Activated T-cell treated with anti-CD3 and anti-CD28 coated beads, Interleukin-2, amount 50 U/mL, for 1 hour (primary cell): Measurements from ENCODE around the gene SYCP2.
A peak's percentile ranks its signal among the peaks of the same experiment; 100 is the strongest.
"Not testable (repeated sequence)": the region's sequence is repeated elsewhere in the genome, so short reads cannot be mapped to it uniquely, and the experiment has no call there.

Experiments
- DNase-seq: peaks from one replicate; pipeline ENCODE4 v3.0.0-alpha.2; 2020

SYCP2 gene

DNA sequence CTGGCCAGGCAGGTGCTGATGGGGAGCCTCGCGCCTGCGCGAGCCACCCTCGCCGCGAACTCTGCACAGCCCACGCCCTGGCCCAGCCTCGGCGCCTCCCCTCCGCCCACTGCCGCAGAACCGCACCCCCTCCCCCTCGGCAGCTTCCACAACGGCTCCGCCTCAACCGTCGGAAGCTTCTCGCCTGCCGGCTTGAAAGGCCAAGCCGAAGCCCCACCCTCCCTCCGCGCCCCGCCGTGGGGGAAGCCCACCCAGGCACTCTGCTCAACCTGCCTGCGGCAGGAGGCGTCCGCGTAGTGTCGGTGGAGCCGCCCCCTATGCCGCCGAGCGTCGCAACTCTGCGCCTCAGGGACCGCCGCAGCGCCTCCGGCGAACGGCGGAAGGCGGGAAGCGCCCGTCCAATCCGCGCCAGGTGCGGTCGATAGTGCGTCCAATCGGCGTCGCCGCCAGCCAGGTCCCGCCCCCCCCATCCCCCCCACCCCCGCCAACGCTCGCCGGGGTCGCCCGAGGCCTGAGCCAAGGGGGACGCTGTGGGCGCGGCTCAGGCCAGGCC, at the start of gene SYCP2:
Gene SYCP2, minus strand, starts transcription at position 342 of the 553 bp plus-strand sequence. CDS start 11,224 bp downstream, outside the sequence.
- peak; percentile 69 for DNase-seq

- DNase-seq, result no peak
Measured at GRCh38 chr20:59983076-59983475, 49.6 kb upstream of the SYCP2 start.

GRCh38 chr20:59977086-59977485, 43.6 kb upstream of the SYCP2 start:
- DNase-seq, result no peak

GRCh38 chr20:59976156-59976782, 42.8 kb upstream of the SYCP2 start:
- no peak for DNase-seq

DNA sequence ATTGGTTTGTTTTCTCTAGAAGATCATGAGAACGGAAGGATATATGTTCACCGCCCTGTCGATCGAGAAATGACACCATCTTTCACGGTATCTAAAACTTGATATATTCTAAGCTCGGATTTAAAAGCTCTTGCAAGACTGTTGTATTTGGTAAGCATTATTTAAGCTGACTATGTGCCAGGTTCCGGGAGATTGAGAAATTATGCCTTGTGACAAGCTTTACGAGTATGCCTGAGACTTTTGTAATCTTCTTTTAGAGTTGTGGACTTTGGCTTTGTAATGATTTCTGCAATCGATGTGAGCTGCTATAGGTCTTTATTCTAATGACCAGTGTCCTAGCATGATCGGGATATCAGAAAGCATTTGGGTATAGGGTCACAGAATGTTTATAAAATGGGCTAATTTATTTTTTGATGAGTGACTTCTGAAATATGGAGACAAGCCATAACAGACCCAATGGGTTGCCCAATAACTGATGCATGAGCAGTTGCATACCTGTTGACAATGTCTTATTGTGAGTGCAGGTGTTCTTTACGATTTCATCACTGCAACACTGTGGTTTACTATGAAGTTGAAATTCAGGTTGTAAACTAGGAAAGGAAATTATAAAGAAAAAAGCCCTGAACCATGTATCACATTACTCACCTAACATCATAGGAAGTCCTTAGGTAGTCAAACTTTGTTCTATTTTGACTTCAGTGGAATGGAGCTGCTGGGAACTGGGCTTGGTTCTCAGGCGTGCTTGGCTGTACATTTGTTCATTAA, 38.8 kb upstream of the SYCP2 start:
- DNase-seq, result no peak

DNA sequence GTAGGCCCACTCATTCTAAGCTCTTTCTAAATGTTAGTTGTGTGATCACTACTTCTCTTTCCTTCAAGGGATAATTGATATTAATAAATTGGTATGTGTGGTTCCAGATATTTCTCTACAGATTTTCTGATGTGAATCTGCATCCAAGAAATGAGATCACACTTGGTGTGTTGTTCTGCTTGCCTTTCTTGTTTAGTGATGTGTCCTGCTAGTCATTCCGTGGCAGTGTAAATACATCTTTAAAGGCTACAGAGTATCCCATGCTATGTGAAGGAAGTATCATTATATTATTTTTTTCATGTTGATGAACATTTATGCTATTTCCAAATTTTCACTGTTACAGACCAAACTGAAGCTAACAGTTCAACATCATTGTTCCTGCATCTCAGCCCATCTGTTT, 38.0 kb upstream of the SYCP2 start:
- DNase-seq, result no peak

DNA sequence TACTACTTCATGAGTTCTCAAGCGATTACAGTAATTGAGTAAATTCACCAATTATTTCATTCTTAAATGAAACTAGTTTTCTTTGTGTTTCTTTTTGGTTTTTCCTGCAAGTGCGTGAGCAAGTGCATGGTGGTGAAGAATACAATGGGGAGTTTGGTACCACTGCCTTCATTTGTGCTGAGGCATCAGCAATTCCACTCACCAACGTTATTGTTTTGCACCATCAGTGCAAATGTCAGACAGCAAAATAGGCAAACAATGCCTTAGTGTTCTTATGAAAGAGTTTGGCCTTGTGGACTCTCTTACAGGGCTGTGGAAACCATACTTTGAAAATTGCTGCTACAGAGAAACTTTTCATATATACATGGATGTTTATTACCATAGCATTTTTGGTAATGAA, 33.0 kb upstream of the SYCP2 start:
- DNase-seq, result no peak

DNA sequence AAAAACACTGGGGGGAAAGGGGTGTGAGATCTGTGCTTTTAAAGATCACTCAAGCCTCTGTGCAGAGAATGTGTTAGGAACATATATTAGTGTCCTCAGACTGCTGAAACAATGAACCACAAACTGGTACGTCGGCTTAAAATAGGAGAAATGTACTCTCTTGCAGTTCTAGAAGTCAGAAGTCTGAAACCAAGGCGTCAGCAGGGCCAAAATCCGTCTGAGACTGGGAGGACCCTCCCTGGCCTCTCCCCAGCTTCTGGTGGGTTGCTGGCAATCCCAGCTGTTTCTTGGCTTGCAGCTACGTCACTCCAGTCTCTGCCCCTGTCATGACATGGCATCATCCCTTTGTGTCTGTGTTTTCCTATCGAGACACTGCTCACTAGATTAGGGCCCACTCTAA, 28.7 kb upstream of the SYCP2 start:
- DNase-seq, result no peak

DNA sequence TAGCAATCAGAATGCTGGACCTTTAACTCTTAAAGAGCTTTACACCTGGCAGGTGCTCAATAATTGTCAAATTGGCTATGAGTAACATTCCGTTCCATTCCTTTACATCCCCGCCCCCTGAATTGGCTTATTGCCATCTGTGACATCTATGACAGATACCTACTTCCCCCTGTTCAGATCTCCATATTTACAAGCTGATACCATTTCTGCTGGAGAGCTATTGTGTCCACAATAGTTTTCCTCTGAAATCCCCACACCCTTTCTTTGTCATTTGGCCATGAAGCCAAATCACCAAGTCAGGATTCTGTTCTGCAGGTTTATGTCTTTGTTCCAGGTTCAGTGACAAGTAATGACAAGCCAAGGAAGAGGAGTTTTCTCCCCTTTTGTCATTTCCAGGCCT, 28.0 kb upstream of the SYCP2 start:
- DNase-seq, result no peak

DNA sequence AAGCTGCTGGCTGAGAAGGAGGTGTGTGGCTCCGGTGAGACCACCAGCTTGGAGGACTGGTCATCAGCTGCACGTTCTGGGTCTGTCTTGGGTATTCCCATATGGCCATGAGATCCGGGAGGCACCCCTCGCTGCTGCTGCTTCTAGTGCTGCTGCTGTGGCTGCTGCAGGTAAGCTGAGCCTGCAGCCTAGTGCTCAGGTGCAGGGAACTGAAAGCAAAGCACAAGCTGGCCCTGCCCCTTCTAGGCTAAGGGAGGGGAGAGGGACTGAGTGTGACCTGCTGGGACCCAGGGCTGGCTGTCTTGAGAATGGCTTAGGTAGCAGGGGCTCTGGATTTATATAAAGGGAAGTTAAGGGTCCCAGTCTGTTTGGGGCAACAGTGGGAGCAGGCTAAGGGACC, 25.2 kb upstream of the SYCP2 start:
- no peak for DNase-seq

DNA sequence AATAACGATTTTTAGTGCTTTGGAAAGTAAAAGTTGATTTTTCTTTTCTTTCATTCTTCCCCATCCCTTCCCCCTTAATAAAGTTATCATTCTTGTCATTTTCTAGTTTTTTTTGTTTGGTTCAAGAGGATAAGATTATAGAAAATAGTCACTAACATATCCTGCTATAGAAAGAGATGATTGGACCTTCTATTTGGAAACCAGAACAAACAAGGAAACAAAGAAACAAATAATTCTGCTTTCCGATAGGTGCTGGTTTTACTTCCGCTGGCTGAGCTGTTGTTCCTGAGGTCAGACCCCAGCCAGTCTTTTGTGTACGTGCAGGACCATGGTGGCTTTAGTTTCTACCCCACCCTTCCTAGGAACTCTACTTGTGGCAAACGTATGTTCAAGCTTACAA, 24.7 kb upstream of the SYCP2 start, which contains the start of gene CDH26:
Gene CDH26, plus strand, starts transcription at position 301 of the 400 bp plus-strand sequence. CDS start 304 bp downstream, outside the sequence.
- DNase-seq, result no peak

GRCh38 chr20:59957568-59957967, 24.1 kb upstream of the SYCP2 start:
- not testable (repeated sequence) for DNase-seq

GRCh38 chr20:59955131-59955796, 21.8 kb upstream of the SYCP2 start:
- DNase-seq, result no peak

DNA sequence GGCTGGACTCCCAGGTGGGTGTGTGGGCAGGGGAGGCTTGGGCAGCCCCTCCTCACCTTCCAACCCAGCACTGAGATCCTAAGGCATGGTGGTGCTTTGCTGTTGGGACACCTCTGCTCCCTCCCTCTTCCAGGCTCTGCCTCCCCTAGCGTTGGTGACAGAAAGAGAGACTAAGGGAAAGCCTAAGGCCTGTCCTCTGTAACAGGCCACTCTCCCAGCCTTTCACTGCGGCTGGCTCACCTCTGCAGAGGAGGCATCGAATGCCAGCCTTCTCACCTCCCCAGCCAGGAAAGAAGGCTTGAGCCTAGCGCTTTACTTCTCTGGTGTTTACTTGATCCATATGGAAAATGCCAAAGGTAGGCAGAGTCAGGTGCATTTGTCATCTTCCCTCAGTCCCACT, 21.3 kb upstream of the SYCP2 start:
- no peak for DNase-seq

GRCh38 chr20:59949911-59950310, 16.5 kb upstream of the SYCP2 start:
- DNase-seq, result no peak

DNA sequence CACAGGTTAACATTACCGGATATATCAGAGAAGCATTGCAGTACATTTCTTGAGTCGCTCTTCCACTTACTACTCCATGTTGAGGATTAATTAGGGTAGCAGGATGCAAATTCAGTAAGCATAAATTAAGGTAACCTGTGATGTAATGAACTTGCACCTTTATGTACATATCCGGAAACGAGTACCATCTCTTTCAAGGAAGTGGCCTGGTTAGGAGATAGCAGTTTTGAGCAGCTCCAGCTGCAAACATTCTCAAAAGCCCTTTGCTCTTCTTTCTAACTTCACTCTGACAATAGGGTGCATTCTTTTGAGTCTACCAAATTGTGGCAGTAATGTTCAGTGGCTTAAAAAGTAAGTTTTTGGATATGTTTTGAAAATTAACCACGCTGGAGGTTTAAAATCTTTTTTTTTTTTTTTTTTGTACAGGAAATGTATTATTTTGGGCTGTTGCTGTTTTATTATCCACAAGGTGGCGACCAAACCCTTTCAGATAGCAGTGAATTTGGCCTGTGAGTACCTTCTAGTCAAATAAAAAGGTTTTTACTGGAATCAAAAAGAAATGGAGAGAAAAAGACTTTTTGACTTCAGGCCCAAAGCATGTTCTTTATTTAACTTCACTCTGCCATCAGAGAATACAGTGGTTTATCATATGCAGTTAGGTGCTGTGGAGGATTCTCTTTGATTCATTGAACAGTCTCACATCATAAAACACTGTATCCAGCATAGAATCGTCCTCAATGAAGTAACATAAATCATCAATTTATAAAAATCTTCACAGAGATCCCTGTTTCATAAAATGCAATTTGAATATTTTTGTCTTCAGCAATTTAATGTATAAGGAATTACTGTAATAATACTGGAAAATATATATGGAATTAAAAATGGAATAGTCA, 15.6 kb upstream of the SYCP2 start:
- DNase-seq, result no peak

GRCh38 chr20:59948212-59948611, 14.8 kb upstream of the SYCP2 start:
- DNase-seq, result no peak

- DNase-seq, result no peak
Measured at GRCh38 chr20:59947376-59947775, 13.9 kb upstream of the SYCP2 start.

- DNase-seq, result no peak
Measured at GRCh38 chr20:59945731-59946130, 12.3 kb upstream of the SYCP2 start.

DNA sequence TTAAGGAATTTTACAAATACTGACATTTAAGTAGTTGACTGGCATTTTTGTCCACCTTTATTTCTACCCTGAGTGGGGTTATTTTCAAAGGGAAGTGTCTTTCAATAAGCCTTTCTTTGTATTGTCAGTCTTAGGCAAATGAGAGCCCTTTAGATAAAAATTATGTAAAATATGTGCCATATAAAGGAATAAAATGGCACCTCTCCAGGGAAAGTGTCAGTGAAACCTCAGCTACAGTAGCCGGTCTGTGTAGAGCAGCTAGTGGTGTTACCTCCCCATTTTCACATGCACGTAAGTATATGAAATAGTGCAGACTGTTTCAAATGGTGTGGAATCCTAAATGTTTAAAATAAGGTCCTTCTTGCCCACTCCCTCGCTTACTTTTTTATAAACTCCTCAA, 11.7 kb upstream of the SYCP2 start:
- DNase-seq, result no peak

DNA sequence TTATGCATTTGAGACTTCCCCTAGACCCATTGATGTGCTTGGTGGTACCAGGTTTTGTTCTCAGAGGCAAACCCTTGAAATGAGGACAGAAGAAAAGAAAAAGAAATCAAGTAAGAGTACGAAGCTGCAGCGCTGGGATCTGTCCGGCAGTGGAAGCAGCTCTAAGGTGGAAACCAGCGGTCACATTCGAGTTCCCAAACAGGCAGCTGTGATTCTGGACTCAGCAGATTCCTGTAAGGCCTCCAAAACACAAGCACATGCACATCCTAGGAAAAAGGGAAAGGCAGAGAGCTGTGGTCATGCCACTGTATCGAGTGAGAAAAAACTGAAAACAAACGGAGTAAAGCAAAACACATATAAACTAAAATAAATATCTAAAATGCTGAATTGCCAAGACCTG, 11.3 kb upstream of the SYCP2 start:
- DNase-seq, result no peak

DNA sequence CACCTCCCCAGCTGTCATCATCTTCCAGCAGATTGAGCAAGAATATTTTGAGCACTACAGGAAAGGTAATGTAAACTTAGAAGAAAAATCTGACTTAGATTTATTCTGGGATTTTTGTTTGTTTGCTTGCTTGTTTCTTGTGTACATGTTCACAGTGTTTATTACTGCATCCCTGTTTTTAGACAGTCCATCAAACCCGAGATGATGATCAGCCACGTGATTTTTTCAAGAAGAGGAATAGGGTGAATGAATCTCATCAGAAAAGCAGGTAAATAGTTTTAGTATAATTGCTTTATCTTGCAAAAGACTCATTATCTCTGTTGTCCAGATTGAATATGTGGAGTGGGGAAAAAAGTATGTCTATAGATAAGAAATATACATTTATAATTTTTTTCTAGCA, 8.8 kb upstream of the SYCP2 start:
- DNase-seq, result no peak

- no peak for DNase-seq
Measured at GRCh38 chr20:59940956-59941294, 7.5 kb upstream of the SYCP2 start.
